ENCODE measurements around the gene SLC43A3. TPM values are rescaled to one million over a fixed set of nuclear protein-coding genes. Genes with fewer than 3 reads are reported as not detected.

The SLC43A3 gene
- total and polyA plus RNA-seq, 2 experiments from 2014 or later = 23.2 to 33.3 TPM

DNA sequence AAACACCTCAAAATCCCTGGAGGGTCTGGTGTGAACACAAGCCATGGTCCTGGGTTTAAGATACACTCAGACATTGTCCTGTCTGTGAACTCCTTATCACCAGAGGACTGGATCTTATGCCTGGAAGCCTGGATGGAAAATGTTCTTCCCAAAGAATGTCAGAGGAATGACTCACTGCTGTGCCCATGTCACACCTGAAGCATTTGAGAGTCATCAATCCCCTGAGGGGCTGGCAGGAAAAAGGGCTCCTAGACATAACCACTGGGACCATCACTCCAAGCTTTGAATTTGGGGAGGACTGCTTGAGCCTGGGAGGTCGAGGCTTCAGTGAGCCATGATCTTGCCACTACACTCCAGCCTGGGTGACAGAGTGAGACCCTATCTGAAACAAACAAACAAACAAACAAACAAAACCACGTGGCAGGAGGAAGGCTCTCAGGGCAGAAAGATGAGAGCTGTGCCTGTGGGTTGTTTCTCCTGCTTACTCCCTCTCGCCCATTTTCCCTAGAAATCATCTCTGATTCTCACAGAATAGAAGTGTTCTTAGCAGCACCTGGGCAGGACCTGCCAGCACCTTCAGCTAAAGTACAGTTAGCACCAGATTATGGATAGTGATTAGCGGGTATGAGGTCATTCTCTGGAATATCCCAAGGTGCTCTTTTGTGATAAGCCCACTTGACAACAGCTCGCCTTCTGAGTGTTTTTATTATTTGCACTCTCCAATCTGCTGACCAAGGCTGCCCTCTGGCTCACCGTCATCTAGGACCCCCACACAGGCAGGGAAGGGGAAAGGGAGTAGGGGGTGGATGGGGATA, 24.5 kb downstream of the SLC43A3 start:
- H2AFZ ChIP-seq = no peak overlapping the region
- no peaks in the 10 kb centered on the region for H4K20me1 ChIP-seq (ENCODE audit: insufficient read depth)
- in situ Hi-C loops (cut with MboI) = no loop called here
- H3K4me2 ChIP-seq (ENCODE audit: unreplicated experiment) = no peak overlapping the region
- H3K27me3 ChIP-seq (replicated peaks; ENCODE audit: insufficient read depth) = no peaks in the 10 kb centered on the region
- 65 to 70% methylated on average over 6 of the region's 6 CpGs for WGBS, 2 experiments (ENCODE audit: low coverage in 1 of 2, low lambda C conversion rate in 2 of 2, missing lambda C conversion rate in 2 of 2)
- H3K36me3 ChIP-seq (ENCODE audit: low read depth) = 0 out of 2 replicates have a peak, but pooled peaks cover 1% of the 10 kb centered on the region
- H3K9me3 ChIP-seq (ENCODE audit: low read depth) = no peaks in the 10 kb centered on the region
- TF ChIP-seq EZH2 (IDR thresholded peaks at IDR 0.05; ENCODE audit: insufficient read depth, poor library complexity, severe bottlenecking) (no peak), EZH2phosphoT487 (IDR thresholded peaks at IDR 0.05; ENCODE audit: insufficient read depth, low read depth) (no peak)
- H3F3A ChIP-seq (ENCODE audit: insufficient read depth) = peaks cover 21% of the 10 kb centered on the region
- no peaks in the 10 kb centered on the region for H3K9me2 ChIP-seq (ENCODE audit: insufficient read depth)
- no peaks in the 10 kb centered on the region for H3K79me2 ChIP-seq (ENCODE audit: insufficient read depth)
- H3K27ac ChIP-seq = no peak overlapping the region
- peaks cover 24% of the 10 kb centered on the region for H3K4me1 ChIP-seq (ENCODE audit: insufficient read depth)
- H3K4me3 ChIP-seq = no peak overlapping the region
- DNase-seq = peak; percentile 35
- H3K9ac ChIP-seq = no peak overlapping the region

DNA sequence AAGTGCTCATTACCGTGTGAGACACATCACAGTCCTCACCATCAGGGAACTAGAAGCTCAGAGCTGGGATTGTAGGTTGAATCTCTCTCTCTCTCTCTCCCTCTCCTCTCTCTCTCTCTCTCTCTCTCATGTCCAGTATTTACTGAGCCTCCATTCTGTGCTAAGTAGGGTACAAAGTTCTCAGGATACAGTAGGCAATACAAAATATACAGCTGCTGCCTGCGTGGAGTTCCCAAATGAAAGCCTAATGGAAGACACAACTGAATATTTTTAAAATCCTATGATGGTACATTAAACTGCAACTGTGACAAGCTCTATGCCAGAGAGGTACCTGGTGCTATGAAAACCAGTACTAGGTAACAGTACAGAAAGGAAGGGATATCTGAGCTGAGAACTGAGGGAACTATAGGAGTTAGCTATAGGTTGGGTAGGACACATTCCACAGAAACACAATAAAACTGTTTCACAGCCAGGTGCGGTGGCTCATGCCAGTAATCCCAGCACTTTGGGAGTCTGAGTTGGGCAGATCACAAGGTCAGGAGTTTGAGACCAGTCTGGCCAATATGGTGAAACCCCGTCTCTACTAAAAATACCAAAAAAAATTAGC, 26.8 kb downstream of the SLC43A3 start:
- no peak overlapping the region for H3K27ac ChIP-seq
- no peak overlapping the region for H3K4me3 ChIP-seq
- H3K4me1 ChIP-seq (ENCODE audit: insufficient read depth) = peaks cover 2% of the 10 kb centered on the region
- in situ Hi-C loops (cut with MboI) = no loop called here
- no peak overlapping the region for H2AFZ ChIP-seq
- H3K9me2 ChIP-seq (ENCODE audit: insufficient read depth) = no peaks in the 10 kb centered on the region
- no peaks in the 10 kb centered on the region for H3K79me2 ChIP-seq (ENCODE audit: insufficient read depth)
- no peaks in the 10 kb centered on the region for H4K20me1 ChIP-seq (ENCODE audit: insufficient read depth)
- no peaks in the 10 kb centered on the region for H3K27me3 ChIP-seq (replicated peaks; ENCODE audit: insufficient read depth)
- 77% methylated on average over 4 of the region's 4 CpGs for WGBS, 2 experiments (ENCODE audit: low coverage in 1 of 2, low lambda C conversion rate in 2 of 2, missing lambda C conversion rate in 2 of 2)
- no peak for DNase-seq
- no peak overlapping the region for H3K9ac ChIP-seq
- no peak overlapping the region for H3K4me2 ChIP-seq (ENCODE audit: unreplicated experiment)
- no peaks in the 10 kb centered on the region for H3K9me3 ChIP-seq (ENCODE audit: low read depth)
- H3F3A ChIP-seq (ENCODE audit: insufficient read depth) = peaks cover 1% of the 10 kb centered on the region
- TF ChIP-seq EZH2phosphoT487 (IDR thresholded peaks at IDR 0.05; ENCODE audit: insufficient read depth, low read depth) = no peak
- no peak for TF ChIP-seq EZH2 (IDR thresholded peaks at IDR 0.05; ENCODE audit: insufficient read depth, poor library complexity, severe bottlenecking)
- H3K36me3 ChIP-seq (ENCODE audit: low read depth) = no peaks in the 10 kb centered on the region

DNA sequence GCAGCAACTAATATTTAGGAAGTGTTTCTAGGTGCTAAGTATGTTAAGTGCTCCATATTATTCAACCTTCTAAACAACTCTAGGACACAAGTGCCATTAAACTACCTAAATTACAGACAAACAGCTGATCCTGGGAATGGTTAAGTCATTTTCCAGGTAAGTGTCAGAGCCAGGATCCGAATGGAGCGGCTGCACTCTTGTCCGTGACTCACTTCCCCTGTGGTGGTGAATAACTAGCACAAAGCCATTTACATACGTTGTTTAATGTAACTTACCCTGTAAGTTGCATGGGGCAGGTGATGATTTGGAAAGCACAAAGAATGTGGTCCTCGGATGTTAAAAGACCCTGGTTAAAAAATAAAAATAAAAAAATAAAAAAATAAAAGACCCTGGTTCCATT, 27.7 kb downstream of the SLC43A3 start:
- TF ChIP-seq EZH2 (IDR thresholded peaks at IDR 0.05; ENCODE audit: insufficient read depth, poor library complexity, severe bottlenecking) = no peak
- no peak for TF ChIP-seq EZH2phosphoT487 (IDR thresholded peaks at IDR 0.05; ENCODE audit: insufficient read depth, low read depth)
- H3K4me1 ChIP-seq (ENCODE audit: insufficient read depth) = no peaks in the 10 kb centered on the region

DNA sequence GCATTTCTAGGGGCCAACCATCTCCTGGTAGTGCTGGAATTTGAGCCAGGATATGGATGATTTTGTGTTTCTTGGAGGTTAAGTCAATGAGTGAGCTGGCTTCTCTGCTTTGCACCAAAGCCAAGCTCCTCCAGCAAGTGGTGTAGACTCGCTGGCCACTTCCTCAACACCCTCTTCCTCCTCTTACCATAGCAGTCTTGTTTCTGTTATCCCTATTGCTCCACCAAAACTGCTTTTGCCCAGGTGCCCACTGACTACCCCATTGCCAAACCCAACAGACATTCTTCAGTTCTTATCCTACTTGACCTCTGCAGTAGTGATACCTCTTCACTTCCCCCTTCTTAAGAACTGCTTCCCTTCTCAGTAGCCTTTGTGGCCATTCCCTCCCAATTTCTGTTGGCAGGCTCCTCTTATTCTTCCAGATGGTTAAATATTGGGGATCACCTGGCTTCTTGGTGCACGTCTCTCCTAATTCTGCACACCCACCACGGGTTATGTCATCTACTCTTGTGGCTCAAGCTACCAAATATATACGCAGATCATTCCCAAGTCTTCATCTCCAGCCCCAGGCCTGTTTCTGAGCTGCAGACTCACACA, 29.4 kb downstream of the SLC43A3 start:
- no peak overlapping the region for H3K27ac ChIP-seq
- no peak overlapping the region for H3K4me2 ChIP-seq (ENCODE audit: unreplicated experiment)
- WGBS, 2 experiments (ENCODE audit: low coverage in 1 of 2, low lambda C conversion rate in 2 of 2, missing lambda C conversion rate in 2 of 2) = 57 to 60% methylated on average over 4 of the region's 4 CpGs
- no peaks in the 10 kb centered on the region for H3K9me2 ChIP-seq (ENCODE audit: insufficient read depth)
- H3F3A ChIP-seq (ENCODE audit: insufficient read depth) = no peaks in the 10 kb centered on the region
- no peaks in the 10 kb centered on the region for H3K36me3 ChIP-seq (ENCODE audit: low read depth)
- H4K20me1 ChIP-seq (ENCODE audit: insufficient read depth) = no peaks in the 10 kb centered on the region
- H3K27me3 ChIP-seq (replicated peaks; ENCODE audit: insufficient read depth) = no peaks in the 10 kb centered on the region
- TF ChIP-seq EZH2phosphoT487 (IDR thresholded peaks at IDR 0.05; ENCODE audit: insufficient read depth, low read depth) = no peak
- no peak for TF ChIP-seq EZH2 (IDR thresholded peaks at IDR 0.05; ENCODE audit: insufficient read depth, poor library complexity, severe bottlenecking)
- no peak for DNase-seq
- H3K4me1 ChIP-seq (ENCODE audit: insufficient read depth) = no peaks in the 10 kb centered on the region
- no peak overlapping the region for H2AFZ ChIP-seq
- no peaks in the 10 kb centered on the region for H3K9me3 ChIP-seq (ENCODE audit: low read depth)
- in situ Hi-C loops (cut with MboI) = no loop called here
- H3K9ac ChIP-seq = no peak overlapping the region
- H3K79me2 ChIP-seq (ENCODE audit: insufficient read depth) = no peaks in the 10 kb centered on the region
- no peak overlapping the region for H3K4me3 ChIP-seq

More for the DNA sequence above, 27.7 kb downstream of the SLC43A3 start:
- no peaks in the 10 kb centered on the region for H3K79me2 ChIP-seq (ENCODE audit: insufficient read depth)
- H3K4me3 ChIP-seq = no peak overlapping the region
- H3K9ac ChIP-seq = no peak overlapping the region
- no peaks in the 10 kb centered on the region for H3K36me3 ChIP-seq (ENCODE audit: low read depth)
- no peaks in the 10 kb centered on the region for H3F3A ChIP-seq (ENCODE audit: insufficient read depth)
- DNase-seq = no peak
- no peak overlapping the region for H2AFZ ChIP-seq
- H4K20me1 ChIP-seq (ENCODE audit: insufficient read depth) = no peaks in the 10 kb centered on the region
- H3K9me2 ChIP-seq (ENCODE audit: insufficient read depth) = no peaks in the 10 kb centered on the region
- H3K27me3 ChIP-seq (replicated peaks; ENCODE audit: insufficient read depth) = no peaks in the 10 kb centered on the region
- H3K27ac ChIP-seq = no peak overlapping the region
- WGBS, 2 experiments (ENCODE audit: low coverage in 1 of 2, low lambda C conversion rate in 2 of 2, missing lambda C conversion rate in 2 of 2) = 87 to 90% methylated on average over 5 of the region's 5 CpGs
- in situ Hi-C loops (cut with MboI) = no loop called here
- no peak overlapping the region for H3K4me2 ChIP-seq (ENCODE audit: unreplicated experiment)
- H3K9me3 ChIP-seq (ENCODE audit: low read depth) = no peaks in the 10 kb centered on the region
